ENCODE results near the gene RAE1. TPM values are rescaled to one million over a fixed set of nuclear protein-coding genes. Genes with fewer than 3 reads are reported as not detected.

The RAE1 gene
- total RNA-seq, 1 donor from 2014 or later = 59.2 TPM

DNA sequence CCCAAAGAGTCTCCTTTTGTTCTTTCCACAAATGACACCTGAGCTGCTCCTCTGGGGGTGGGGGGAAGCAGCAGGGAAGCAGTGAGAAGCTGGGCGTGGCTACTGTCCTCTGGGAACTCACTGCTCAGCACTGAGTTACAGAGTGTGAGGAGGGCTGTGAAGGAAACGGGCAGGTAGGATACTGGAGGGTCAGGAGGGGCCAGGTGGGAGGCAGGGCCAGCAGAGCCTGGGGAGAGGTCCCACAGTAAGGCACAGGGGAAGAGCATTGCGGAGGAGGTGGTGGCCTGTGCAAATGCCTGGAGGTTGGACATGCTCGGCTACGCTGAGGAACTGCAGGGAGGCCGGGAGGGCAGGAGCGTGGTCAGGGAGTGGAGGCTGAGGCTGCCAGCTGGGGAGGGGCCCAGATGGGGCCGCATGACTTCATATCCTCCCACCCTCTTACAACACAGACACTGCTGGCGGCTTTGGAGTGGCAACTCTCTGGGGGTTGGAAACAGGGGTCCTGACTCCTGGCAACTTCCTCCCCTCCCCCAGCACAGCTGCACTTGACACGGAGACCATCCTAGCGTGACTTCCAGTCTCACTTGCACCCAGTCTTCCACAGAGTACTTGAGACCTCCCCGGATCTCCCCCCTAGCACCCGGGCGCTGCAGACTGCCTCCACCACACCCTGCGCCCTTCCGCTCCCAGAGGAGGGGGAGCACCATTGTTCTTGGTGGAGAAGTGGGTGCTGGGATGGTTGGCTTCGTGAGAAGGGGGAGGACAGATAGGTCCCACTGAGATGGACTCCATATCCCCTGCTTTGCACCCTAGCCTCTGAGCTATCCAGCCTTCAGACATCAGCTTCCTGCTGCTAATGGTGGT is 74.3 kb downstream of the RAE1 start:
- H3K36me3 Mint-ChIP-seq (ENCODE audit: low read depth) = peaks cover 3% of the 10 kb centered on the region
- H3K4me3 Mint-ChIP-seq = no peak overlapping the region
- no peak overlapping the region for H3K27ac Mint-ChIP-seq

DNA sequence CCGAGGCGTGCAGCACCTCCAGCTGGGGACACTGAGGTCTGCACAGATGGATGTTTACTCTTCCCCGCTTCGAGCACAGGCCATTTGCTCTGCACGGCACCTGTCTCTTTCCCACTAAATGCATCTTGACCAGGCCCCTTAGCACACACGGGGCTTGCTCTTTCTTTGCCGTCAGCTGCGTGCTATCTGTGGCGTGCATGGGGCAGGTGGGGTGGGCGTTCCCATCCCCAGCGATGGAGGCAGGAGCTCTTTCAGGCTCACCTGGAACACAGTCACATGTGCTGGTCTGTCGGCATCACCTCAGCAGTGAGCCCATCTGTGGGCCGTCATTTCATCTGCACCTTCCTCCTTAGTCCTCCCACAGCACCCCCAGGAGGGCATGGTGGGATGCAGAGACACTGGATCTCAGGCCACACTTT is 75.2 kb downstream of the RAE1 start:
- Mint-ChIP-seq H3K4me1 (ENCODE audit: low read depth) (peaks cover 7% of the 10 kb centered on the region), H3K4me3 (no peak overlapping the region), H3K9me3 (no peaks in the 10 kb centered on the region), H3K36me3 (ENCODE audit: low read depth) (peaks cover 3% of the 10 kb centered on the region), H3K27ac (no peak overlapping the region), H3K27me3 (ENCODE audit: insufficient read depth) (peaks cover 5% of the 10 kb centered on the region)
- intact Hi-C loops (cut with micrococcal nuclease) = no loop called here
- no peak for DNase-seq (ENCODE audit: low spot score)

More for the DNA sequence above, 74.3 kb downstream of the RAE1 start:
- Mint-ChIP-seq H3K9me3 (no peaks in the 10 kb centered on the region), H3K4me1 (ENCODE audit: low read depth) (peaks cover 6% of the 10 kb centered on the region), H3K27me3 (ENCODE audit: insufficient read depth) (peaks cover 5% of the 10 kb centered on the region)
- intact Hi-C loops (cut with micrococcal nuclease) = no loop called here
- no peak for DNase-seq (ENCODE audit: low spot score)

DNA sequence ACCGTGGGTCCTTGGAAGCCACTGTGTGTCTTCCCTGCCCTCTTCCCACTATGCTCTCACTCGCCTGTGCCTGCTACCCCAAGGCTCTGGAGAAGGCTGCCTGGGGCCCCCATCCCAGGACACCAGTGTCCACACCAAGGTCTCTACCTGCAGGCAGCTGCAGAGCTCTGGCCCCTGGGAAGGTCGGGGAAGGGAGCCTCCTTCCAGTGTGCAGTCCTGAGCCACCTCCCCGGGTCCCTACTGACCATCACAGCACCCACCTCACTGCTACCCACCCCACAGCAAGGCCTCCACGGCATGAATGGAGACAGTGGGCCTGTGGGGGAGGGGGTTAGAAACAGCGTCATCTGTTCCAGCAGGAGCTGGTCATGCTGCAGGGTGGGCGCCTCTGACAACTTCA is 75.8 kb downstream of the RAE1 start:
- no peak for DNase-seq (ENCODE audit: low spot score)
- no peaks in the 10 kb centered on the region for H3K9me3 Mint-ChIP-seq
- peaks cover 12% of the 10 kb centered on the region for H3K4me1 Mint-ChIP-seq (ENCODE audit: low read depth)
- H3K36me3 Mint-ChIP-seq (ENCODE audit: low read depth) = peaks cover 3% of the 10 kb centered on the region
- no peak overlapping the region for H3K27ac Mint-ChIP-seq
- H3K4me3 Mint-ChIP-seq = no peak overlapping the region
- H3K27me3 Mint-ChIP-seq (ENCODE audit: insufficient read depth) = peaks cover 3% of the 10 kb centered on the region
- intact Hi-C loops (cut with micrococcal nuclease) = no loop called here

DNA sequence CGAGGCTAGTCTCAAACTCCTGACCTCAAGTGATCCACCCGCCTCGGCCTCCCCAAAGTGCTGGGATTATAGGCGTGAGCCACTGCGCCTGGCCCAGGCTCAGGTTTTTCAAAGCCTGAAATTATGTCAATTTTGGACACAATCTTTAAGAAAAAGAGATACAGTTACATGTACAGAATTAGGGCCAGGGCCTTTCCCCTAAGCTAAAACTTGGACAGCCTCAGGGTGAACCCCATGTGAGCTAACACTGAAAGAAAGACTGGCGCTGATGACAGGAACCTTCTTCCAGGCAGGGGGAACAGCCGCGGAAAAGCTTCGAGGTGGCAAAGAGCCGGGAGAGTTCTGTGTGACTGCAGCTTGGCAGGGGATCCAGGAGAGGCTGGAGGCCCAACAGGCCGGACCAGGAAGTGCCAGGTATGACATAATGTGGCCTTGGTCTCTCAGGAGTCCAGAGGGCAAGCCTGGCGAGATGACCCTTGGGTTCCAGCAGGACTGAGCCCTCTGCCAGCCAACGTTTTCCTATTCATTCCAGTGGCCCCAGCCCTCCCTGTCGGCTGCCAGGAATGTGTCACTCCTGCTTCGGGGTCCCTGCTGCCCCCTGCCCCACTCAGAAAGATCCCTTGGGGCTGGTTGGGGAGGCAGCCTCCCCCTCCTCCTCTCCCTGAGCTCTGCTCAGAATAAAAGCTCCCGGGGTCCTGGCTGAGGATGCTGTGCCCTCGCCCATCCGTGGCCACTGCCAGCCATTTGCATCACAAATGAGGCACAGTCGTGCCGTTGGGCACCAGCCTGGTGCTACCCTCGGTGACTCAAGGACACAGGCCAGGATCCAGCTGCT is 77.5 kb downstream of the RAE1 start:
- DNase-seq (ENCODE audit: low spot score) = no peak

More for the DNA sequence above, 77.5 kb downstream of the RAE1 start:
- Mint-ChIP-seq H3K36me3 (ENCODE audit: low read depth) (peaks cover 3% of the 10 kb centered on the region), H3K9me3 (no peaks in the 10 kb centered on the region), H3K4me3 (no peak overlapping the region), H3K27me3 (ENCODE audit: insufficient read depth) (peaks cover 2% of the 10 kb centered on the region), H3K4me1 (ENCODE audit: low read depth) (peaks cover 29% of the 10 kb centered on the region), H3K27ac (no peak overlapping the region)
- intact Hi-C loops (cut with micrococcal nuclease) = no loop called here

Other genes with a start within 250 kb of the RAE1 start
- 0.12 and 0.21 TPM in 2 replicates for gene BMP7, start 84.6 kb upstream of the RAE1 start, total RNA-seq
- not detected in 2 replicates for gene SPO11, start 21.5 kb upstream of the RAE1 start, total RNA-seq
- gene RBM38, start 40.1 kb downstream of the RAE1 start, total RNA-seq = 90.4 and 92.5 TPM in 2 replicates
- not detected in 2 replicates for gene CTCFL, start 173.9 kb downstream of the RAE1 start, total RNA-seq
- not detected in 2 replicates for gene PCK1, start 209.9 kb downstream of the RAE1 start, total RNA-seq